Esophagus (tissue), 2 donors: Measurements from ENCODE around the gene KRTAP5-8. TPM values are rescaled to one million over a fixed set of nuclear protein-coding genes. Genes with fewer than 3 reads are reported as not detected.
"Not testable (repeated sequence)": the region's sequence is repeated elsewhere in the genome, so short reads cannot be mapped to it uniquely, and the experiment has no call there.

Source experiments
- H3K27ac ChIP-seq, 2 donors: one replicate each; pipeline ENCODE4 v1.5.1; 2013; ENCODE audit warnings: low read depth in 2 of 2, mild to moderate bottlenecking in 2 of 2, inconsistent platforms in 1 of 2, low read length in 1 of 2, moderate library complexity in 1 of 2
- H3K27me3 ChIP-seq, 2 donors: one replicate each; pipeline ENCODE4 v1.6.1; 2013; ENCODE audit warnings: low read length in 2 of 2, control low read depth in 1 of 2, mild to moderate bottlenecking in 1 of 2; ENCODE audit not compliant: insufficient read depth in 2 of 2, control insufficient read depth in 1 of 2
- H3K36me3 ChIP-seq, 2 donors: one replicate each; pipeline ENCODE4 v1.6.1; 2013; ENCODE audit warnings: low read length in 1 of 2; ENCODE audit not compliant: control insufficient read depth in 2 of 2, insufficient read depth in 2 of 2
- H3K4me1 ChIP-seq, 2 donors: one replicate each; pipeline ENCODE4 v1.6.1; 2013; ENCODE audit warnings: low read length in 1 of 2; ENCODE audit not compliant: control insufficient read depth in 2 of 2, insufficient read depth in 2 of 2
- H3K4me3 ChIP-seq, 2 donors: one replicate each; pipeline ENCODE4 v1.5.1; 2013; ENCODE audit warnings: low read length in 2 of 2, mild to moderate bottlenecking in 2 of 2, low read depth in 1 of 2, moderate library complexity in 1 of 2
- H3K9me3 ChIP-seq, 2 donors: one replicate each; pipeline ENCODE4 v1.6.1; 2013; ENCODE audit warnings: mild to moderate bottlenecking in 2 of 2, low read depth in 1 of 2, low read length in 1 of 2, moderate library complexity in 1 of 2; ENCODE audit not compliant: control insufficient read depth in 2 of 2, insufficient read depth in 1 of 2
- WGBS, 2 donors: extraction: QIAGEN DNeasy Blood & Tissue Kit; methylation state at CpG; one replicate each; pipeline ENCODE4 v1.1.7; 2013; 5-methylcytosine and 5-hydroxymethylcytosine counted together
- polyA plus RNA-seq, 2 donors: library from polyadenylated mRNA; stranded (reverse); fragments of 200-250 nt; gene quantifications; one replicate each; pipeline ENCODE4 v1.2.3, GENCODE V29; 2013
- donor health status: healthy with polysubstance abuse.
- donor health status: Bipolar disorder and iron deficiency.

KRTAP5-8 gene
- polyA plus RNA-seq, 2 donors = 0.07 to 0.31 TPM

- not testable (repeated sequence) for H3K27ac ChIP-seq, H3K4me3 ChIP-seq, H3K27me3 ChIP-seq, H3K9me3 ChIP-seq, H3K4me1 ChIP-seq, H3K36me3 ChIP-seq
- WGBS, 2 donors = 85 to 87% methylated on average over 9 of the region's 9 CpGs
These were observed 2.9 kb downstream of the KRTAP5-8 start for GRCh38 chr11:71540521-71541304.

- H3K36me3 ChIP-seq = no peaks in the 10 kb centered on the region
- 88 to 91% methylated on average over 7 of the region's 7 CpGs for WGBS, 2 donors
These were observed 4.6 kb downstream of the KRTAP5-8 start for GRCh38 chr11:71542382-71542781.

GRCh38 chr11:71542879-71543777 lies 5.3 kb downstream of the KRTAP5-8 start:
- no peak overlapping the region for H3K27ac ChIP-seq
- no peaks in the 10 kb centered on the region for H3K4me1 ChIP-seq
- H3K27me3 ChIP-seq = no peaks in the 10 kb centered on the region
- H3K9me3 ChIP-seq = peaks cover 0 to 4% of the 10 kb centered on the region in 2 donors
- no peaks in the 10 kb centered on the region for H3K36me3 ChIP-seq
- no peak overlapping the region for H3K4me3 ChIP-seq
- 72 to 76% methylated on average over 15 of the region's 15 CpGs for WGBS, 2 donors

More at GRCh38 chr11:71542382-71542781, 4.6 kb downstream of the KRTAP5-8 start:
- H3K27ac ChIP-seq = no peak overlapping the region
- no peak overlapping the region for H3K4me3 ChIP-seq
- H3K9me3 ChIP-seq = peaks cover 0 to 4% of the 10 kb centered on the region in 2 donors
- no peaks in the 10 kb centered on the region for H3K27me3 ChIP-seq
- H3K4me1 ChIP-seq = no peaks in the 10 kb centered on the region

GRCh38 chr11:71543866-71544265 lies 6.0 kb downstream of the KRTAP5-8 start:
- Histone ChIP-seq H3K4me1 (no peaks in the 10 kb centered on the region), H3K9me3 (peaks cover 0 to 4% of the 10 kb centered on the region in 2 donors), H3K27ac (no peak overlapping the region), H3K36me3 (no peaks in the 10 kb centered on the region), H3K27me3 (no peaks in the 10 kb centered on the region), H3K4me3 (no peak overlapping the region)
- WGBS, 2 donors = 54 to 55% methylated on average over 8 of the region's 8 CpGs

- no peaks in the 10 kb centered on the region for H3K27me3 ChIP-seq
- no peak overlapping the region for H3K27ac ChIP-seq
- 70 to 79% methylated on average over 6 of the region's 6 CpGs for WGBS, 2 donors
- H3K36me3 ChIP-seq = no peaks in the 10 kb centered on the region
- H3K9me3 ChIP-seq = peaks cover 0 to 4% of the 10 kb centered on the region in 2 donors
- no peak overlapping the region for H3K4me3 ChIP-seq
- H3K4me1 ChIP-seq = no peaks in the 10 kb centered on the region
These were observed 6.8 kb downstream of the KRTAP5-8 start for GRCh38 chr11:71544525-71545214.

GRCh38 chr11:71545405-71545966 lies 7.7 kb downstream of the KRTAP5-8 start:
- H3K27ac ChIP-seq = no peak overlapping the region
- 86 to 89% methylated on average over 12 of the region's 12 CpGs for WGBS, 2 donors

GRCh38 chr11:71548120-71548519 lies 10.3 kb downstream of the KRTAP5-8 start, which contains the start of gene KRTAP5-9:
KRTAP5-9 (plus strand) TSS chr11:71548420; CDS start chr11:71548658, 238 bp downstream.
- 78 to 79% methylated on average over 5 of the region's 5 CpGs for WGBS, 2 donors
- Histone ChIP-seq H3K27ac (no peak within 1 kb of the TSS), H3K9me3 (peaks cover 0 to 4% of the 10 kb centered on the region in 2 donors), H3K4me1 (no peaks in the 10 kb centered on the region), H3K4me3 (no peak within 1 kb of the TSS), H3K27me3 (no peaks in the 10 kb centered on the region), H3K36me3 (no peaks in the 10 kb centered on the region)

More at GRCh38 chr11:71545405-71545966, 7.7 kb downstream of the KRTAP5-8 start:
- H3K36me3 ChIP-seq = no peaks in the 10 kb centered on the region
- no peak overlapping the region for H3K4me3 ChIP-seq
- H3K9me3 ChIP-seq = peaks cover 0 to 4% of the 10 kb centered on the region in 2 donors
- no peaks in the 10 kb centered on the region for H3K4me1 ChIP-seq
- H3K27me3 ChIP-seq = no peaks in the 10 kb centered on the region

- Histone ChIP-seq H3K27me3 (no peaks in the 10 kb centered on the region), H3K27ac (no peak overlapping the region), H3K4me3 (no peak overlapping the region), H3K4me1 (no peaks in the 10 kb centered on the region), H3K36me3 (no peaks in the 10 kb centered on the region), H3K9me3 (peaks cover 0 to 4% of the 10 kb centered on the region in 2 donors)
- 43 to 51% methylated on average over 5 of the region's 5 CpGs for WGBS, 2 donors
These were observed 10.9 kb downstream of the KRTAP5-8 start for GRCh38 chr11:71548716-71549151.

- Histone ChIP-seq H3K27me3 (no peaks in the 10 kb centered on the region), H3K36me3 (no peaks in the 10 kb centered on the region), H3K4me3 (no peak overlapping the region), H3K9me3 (peaks cover 0 to 2% of the 10 kb centered on the region in 2 donors), H3K27ac (no peak overlapping the region), H3K4me1 (no peaks in the 10 kb centered on the region)
- 94% methylated on average over 1 of the region's 1 CpG for WGBS, 2 donors
These were observed 13.9 kb downstream of the KRTAP5-8 start for GRCh38 chr11:71551711-71552110.
